H9 (cell line): Measurements from ENCODE around the gene ZNF488. TPM values are rescaled to one million over a fixed set of nuclear protein-coding genes. Genes with fewer than 3 reads are reported as not detected.

Experiments used
- DNase-seq: peaks from one replicate; pipeline ENCODE4 v3.0.0-alpha.2; 2017
- H2AFZ ChIP-seq: one replicate; pipeline ENCODE4 v1.6.1; 2013; ENCODE audit warnings: mild to moderate bottlenecking, low read length, control low read depth, moderate library complexity
- H2AK5ac ChIP-seq: 2 replicates; pipeline ENCODE4 v1.6.1; 2013; ENCODE audit warnings: low read length, control low read depth, mixed read lengths; ENCODE audit not compliant: insufficient read length
- H2BK120ac ChIP-seq: one replicate; pipeline ENCODE4 v1.6.1; 2013; ENCODE audit warnings: low read depth, mild to moderate bottlenecking, low read length, control low read depth, inconsistent platforms; ENCODE audit not compliant: poor library complexity, severe bottlenecking
- H2BK12ac ChIP-seq: 2 replicates; pipeline ENCODE4 v1.6.1; 2013; ENCODE audit warnings: low read length, control low read depth, mixed read lengths, low read depth; ENCODE audit not compliant: insufficient read length
- H2BK15ac ChIP-seq: 2 replicates; pipeline ENCODE4 v1.6.1; 2013; ENCODE audit warnings: low read depth, low read length, control low read depth
- H2BK20ac ChIP-seq: one replicate; pipeline ENCODE4 v1.6.1; 2013; ENCODE audit warnings: low read depth, mild to moderate bottlenecking, low read length, control low read depth, inconsistent platforms; ENCODE audit not compliant: poor library complexity, severe bottlenecking
- H2BK5ac ChIP-seq: 2 replicates; pipeline ENCODE4 v1.6.1; 2013; ENCODE audit warnings: low read length, control low read depth, mixed read lengths; ENCODE audit not compliant: insufficient read length
- H3K14ac ChIP-seq: 2 replicates; pipeline ENCODE4 v1.6.1; 2013; ENCODE audit warnings: low read length, control low read depth; ENCODE audit not compliant: insufficient read depth
- H3K18ac ChIP-seq: 2 replicates; pipeline ENCODE4 v1.6.1; 2013; ENCODE audit warnings: low read depth, mild to moderate bottlenecking, mixed read lengths, low read length, control low read depth; ENCODE audit not compliant: insufficient read length
- H3K23ac ChIP-seq: 2 replicates; pipeline ENCODE4 v1.6.1; 2013; ENCODE audit warnings: low read length, control low read depth, mixed read lengths, low read depth; ENCODE audit not compliant: insufficient read length
- H3K23me2 ChIP-seq: 2 replicates; pipeline ENCODE4 v1.6.1; 2013; ENCODE audit warnings: low read depth, mild to moderate bottlenecking, mixed read lengths, low read length, control low read depth; ENCODE audit not compliant: insufficient read length, poor library complexity, severe bottlenecking
- H3K27ac ChIP-seq: 2 replicates; pipeline ENCODE4 v1.5.1; 2013; ENCODE audit warnings: low read length, control low read depth, mixed read lengths, low read depth; ENCODE audit not compliant: insufficient read length
- H3K27me3 ChIP-seq: 2 replicates; pipeline ENCODE4 v1.6.1; 2013; ENCODE audit warnings: low read length, control low read depth, inconsistent platforms; ENCODE audit not compliant: insufficient read depth
- H3K4ac ChIP-seq: 2 replicates; pipeline ENCODE4 v1.6.1; 2013; ENCODE audit warnings: low read depth, mild to moderate bottlenecking, control low read depth, inconsistent platforms, low read length, moderate library complexity
- H3K4me1 ChIP-seq: 2 replicates; pipeline ENCODE4 v1.6.1; 2013; ENCODE audit warnings: low read length, control low read depth, inconsistent platforms; ENCODE audit not compliant: insufficient read depth
- H3K4me2 ChIP-seq: 2 replicates; pipeline ENCODE4 v1.6.1; 2013; ENCODE audit warnings: low read length, control low read depth, mixed read lengths; ENCODE audit not compliant: insufficient read length, insufficient read depth
- H3K56ac ChIP-seq: 2 replicates; pipeline ENCODE4 v1.6.1; 2013; ENCODE audit warnings: low read depth, mild to moderate bottlenecking, mixed read lengths, low read length, control low read depth; ENCODE audit not compliant: insufficient read length
- H3K79me1 ChIP-seq: 2 replicates; pipeline ENCODE4 v1.6.1; 2013; ENCODE audit warnings: low read depth, mild to moderate bottlenecking, moderate library complexity, low read length, control low read depth, inconsistent platforms; ENCODE audit not compliant: insufficient read depth, poor library complexity, severe bottlenecking
- H3K79me2 ChIP-seq: 2 replicates; pipeline ENCODE4 v1.6.1; 2013; ENCODE audit warnings: low read length, control low read depth, inconsistent platforms; ENCODE audit not compliant: insufficient read depth
- H3K9ac ChIP-seq: 2 replicates; pipeline ENCODE4 v1.6.1; 2013; ENCODE audit warnings: low read length, control low read depth, mixed read lengths; ENCODE audit not compliant: insufficient read length; ENCODE audit errors: extremely low read depth
- H3K9me3 ChIP-seq: one replicate; pipeline ENCODE4 v1.6.1; 2013; ENCODE audit warnings: low read depth, low read length, inconsistent platforms; ENCODE audit not compliant: control insufficient read depth
- H3T11ph ChIP-seq: one replicate; pipeline ENCODE4 v1.6.1; 2013; ENCODE audit warnings: mild to moderate bottlenecking, low read length, control low read depth, inconsistent platforms
- H4K20me1 ChIP-seq: one replicate; pipeline ENCODE4 v1.6.1; 2013; ENCODE audit not compliant: control insufficient read depth, insufficient read length, insufficient read depth
- H4K5ac ChIP-seq: 2 replicates; pipeline ENCODE4 v1.6.1; 2013; ENCODE audit warnings: low read depth, mild to moderate bottlenecking, mixed read lengths, low read length, control low read depth; ENCODE audit not compliant: insufficient read length
- H4K8ac ChIP-seq: replicated peaks from 2 replicates; pipeline ENCODE4 v1.6.1; 2013; ENCODE audit warnings: low read length, control low read depth, mixed read lengths, low read depth; ENCODE audit not compliant: insufficient read length
- H4K91ac ChIP-seq: 2 replicates; pipeline ENCODE4 v1.6.1; 2013; ENCODE audit warnings: low read depth, mild to moderate bottlenecking, moderate library complexity, mixed read lengths, low read length, control low read depth; ENCODE audit not compliant: insufficient read length
- H3K27ac Mint-ChIP-seq, 3 experiments: 2 replicates in 2 of 3; 3 replicates in 1 of 3; pipeline ENCODE4 v1.8.0; 2020 to 2021; ENCODE audit warnings: mixed read lengths in 3 of 3, mild to moderate bottlenecking in 1 of 3, moderate library complexity in 1 of 3
- H3K27me3 Mint-ChIP-seq: 2 replicates; pipeline ENCODE4 v1.8.0; 2021; ENCODE audit warnings: low read depth, mild to moderate bottlenecking, moderate library complexity, mixed read lengths
- H3K36me3 Mint-ChIP-seq, 3 experiments: 2 replicates in 2 of 3; 3 replicates in 1 of 3; pipeline ENCODE4 v1.8.0; 2020 to 2021; ENCODE audit warnings: low read depth in 3 of 3, mixed read lengths in 3 of 3; ENCODE audit not compliant: insufficient read depth in 1 of 3
- H3K4me1 Mint-ChIP-seq, 2 experiments: 2 replicates each; pipeline ENCODE4 v1.8.0; 2020; ENCODE audit warnings: mixed read lengths in 2 of 2
- H3K4me3 Mint-ChIP-seq, 2 experiments: 2 replicates in 1 of 2; 3 replicates in 1 of 2; pipeline ENCODE4 v1.8.0; 2020 to 2021; ENCODE audit warnings: mild to moderate bottlenecking in 2 of 2, mixed read lengths in 2 of 2, moderate library complexity in 1 of 2
- H3K9me3 Mint-ChIP-seq, 2 experiments: 2 replicates in 1 of 2; 3 replicates in 1 of 2; pipeline ENCODE4 v1.8.0; 2020; ENCODE audit warnings: mild to moderate bottlenecking in 2 of 2, mixed read lengths in 2 of 2, moderate library complexity in 1 of 2
- WGBS: extraction: QIAGEN DNeasy Blood & Tissue Kit; methylation state at CpG from one replicate; pipeline ENCODE4 v1.1.7; 2013; ENCODE audit warnings: missing lambda C conversion rate, low lambda C conversion rate, mixed read lengths; ENCODE audit not compliant: insufficient read length; ENCODE audit errors: extremely low coverage; 5-methylcytosine and 5-hydroxymethylcytosine counted together
- total RNA-seq: library from RNA; stranded (reverse); gene quantifications from 2 replicates; pipeline ENCODE4 v1.2.1, GENCODE V29; 2021
- TF ChIP-seq, protein P1 (sequence below): fragments of 200-600 bp; sonication (generic); conservative IDR thresholded peaks from 3 replicates; pipeline ENCODE4 v1.8.0; 2021; ENCODE audit warnings: antibody characterized with exemption, mild to moderate bottlenecking

Gene ZNF488
- total RNA-seq, 1 experiment from 2014 or later, result 2.9 TPM

DNA sequence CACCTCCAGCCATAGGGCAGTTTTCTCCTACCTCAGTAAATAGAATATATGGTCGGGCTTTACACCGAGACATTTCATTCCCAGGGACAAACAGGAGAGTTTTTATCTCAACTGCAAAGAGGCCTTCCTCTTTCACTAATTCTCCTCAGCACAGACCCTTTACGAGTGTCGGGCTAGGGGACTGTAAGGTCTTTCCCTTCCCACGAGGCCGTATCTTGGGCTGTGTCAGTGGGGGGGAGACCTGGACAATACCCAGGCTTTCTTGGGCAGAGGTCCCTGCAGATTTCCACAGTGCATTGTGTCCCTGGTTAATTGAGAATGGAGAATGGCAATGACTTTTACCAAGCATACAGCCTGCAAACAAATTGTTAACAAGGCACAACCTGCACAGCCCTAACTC lies 13.2 kb upstream of the ZNF488 start:
- H3K4me1 Mint-ChIP-seq, result peaks cover 3 to 9% of the 10 kb centered on the region in 2 experiments
- no peak overlapping the region for H4K5ac ChIP-seq
- H4K20me1 ChIP-seq, result no peaks in the 10 kb centered on the region
- H4K91ac ChIP-seq, result no peak overlapping the region
- H3K4me3 Mint-ChIP-seq, result no peak overlapping the region
- no peak overlapping the region for H2BK15ac ChIP-seq
- no peaks in the 10 kb centered on the region for H3K79me2 ChIP-seq
- H3T11ph ChIP-seq, result no peak overlapping the region
- H3K9me3 ChIP-seq, result no peaks in the 10 kb centered on the region
- no peak overlapping the region for H3K4ac ChIP-seq
- H3K27me3 ChIP-seq, result no peaks in the 10 kb centered on the region
- no peaks in the 10 kb centered on the region for H3K23me2 ChIP-seq
- H3K9me3 Mint-ChIP-seq, result no peaks in the 10 kb centered on the region; a peak in 1 of 5 replicates
- no peak overlapping the region for H2BK20ac ChIP-seq
- no peak overlapping the region for H2BK5ac ChIP-seq
- H2AFZ ChIP-seq, result no peak overlapping the region
- no peaks in the 10 kb centered on the region for H3K4me1 ChIP-seq
- H2BK120ac ChIP-seq, result no peak overlapping the region
- no peak overlapping the region for H3K18ac ChIP-seq
- no peak overlapping the region for H2AK5ac ChIP-seq
- peak; percentile 11 for DNase-seq
- no peak overlapping the region for H4K8ac ChIP-seq
- no CpG with 5 or more reads among the region's 6 CpGs for WGBS
- H3K27me3 Mint-ChIP-seq, result peaks cover 26% of the 10 kb centered on the region
- TF ChIP-seq, protein P1, sequence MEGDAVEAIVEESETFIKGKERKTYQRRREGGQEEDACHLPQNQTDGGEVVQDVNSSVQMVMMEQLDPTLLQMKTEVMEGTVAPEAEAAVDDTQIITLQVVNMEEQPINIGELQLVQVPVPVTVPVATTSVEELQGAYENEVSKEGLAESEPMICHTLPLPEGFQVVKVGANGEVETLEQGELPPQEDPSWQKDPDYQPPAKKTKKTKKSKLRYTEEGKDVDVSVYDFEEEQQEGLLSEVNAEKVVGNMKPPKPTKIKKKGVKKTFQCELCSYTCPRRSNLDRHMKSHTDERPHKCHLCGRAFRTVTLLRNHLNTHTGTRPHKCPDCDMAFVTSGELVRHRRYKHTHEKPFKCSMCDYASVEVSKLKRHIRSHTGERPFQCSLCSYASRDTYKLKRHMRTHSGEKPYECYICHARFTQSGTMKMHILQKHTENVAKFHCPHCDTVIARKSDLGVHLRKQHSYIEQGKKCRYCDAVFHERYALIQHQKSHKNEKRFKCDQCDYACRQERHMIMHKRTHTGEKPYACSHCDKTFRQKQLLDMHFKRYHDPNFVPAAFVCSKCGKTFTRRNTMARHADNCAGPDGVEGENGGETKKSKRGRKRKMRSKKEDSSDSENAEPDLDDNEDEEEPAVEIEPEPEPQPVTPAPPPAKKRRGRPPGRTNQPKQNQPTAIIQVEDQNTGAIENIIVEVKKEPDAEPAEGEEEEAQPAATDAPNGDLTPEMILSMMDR, result no peak
- H3K79me1 ChIP-seq, result no peaks in the 10 kb centered on the region
- H3K9ac ChIP-seq, result no peak overlapping the region
- H3K27ac ChIP-seq, result no peak overlapping the region
- H3K36me3 Mint-ChIP-seq, result no peaks in the 10 kb centered on the region
- H3K23ac ChIP-seq, result no peak overlapping the region
- H2BK12ac ChIP-seq, result no peak overlapping the region
- H3K14ac ChIP-seq, result no peak overlapping the region
- no peak overlapping the region for H3K56ac ChIP-seq
- no peak overlapping the region for H3K4me2 ChIP-seq
- no peak overlapping the region for H3K27ac Mint-ChIP-seq
